ENCODE measurements around the gene SYNGR2.
"Not testable (repeated sequence)": the region's sequence is repeated elsewhere in the genome, so short reads cannot be mapped to it uniquely, and the experiment has no call there.

SYNGR2 gene

GRCh38 chr17:78170692-78171590 is 2.6 kb downstream of the SYNGR2 start:
- H3K4me1 ChIP-seq (ENCODE audit: insufficient read depth, low read length), result peaks cover 10% of the 10 kb centered on the region; the same call in 1 of the 2 replicates
- no peak overlapping the region for H3K9ac ChIP-seq (ENCODE audit: low read depth, low read length)
- H3K4me3 ChIP-seq (ENCODE audit: low read length), result no peak overlapping the region
- H3K27ac ChIP-seq (ENCODE audit: low read depth, low read length), result no peak overlapping the region
- no peaks in the 10 kb centered on the region for H3K9me3 ChIP-seq (ENCODE audit: insufficient read depth, low read depth, low read length)
- peaks cover 28% of the 10 kb centered on the region for H3K36me3 ChIP-seq (ENCODE audit: insufficient read depth, low read length)
- 90% methylated on average over 31 of the region's 31 CpGs for WGBS
- no peaks in the 10 kb centered on the region for H3K27me3 ChIP-seq (ENCODE audit: insufficient read depth, low read length)

DNA sequence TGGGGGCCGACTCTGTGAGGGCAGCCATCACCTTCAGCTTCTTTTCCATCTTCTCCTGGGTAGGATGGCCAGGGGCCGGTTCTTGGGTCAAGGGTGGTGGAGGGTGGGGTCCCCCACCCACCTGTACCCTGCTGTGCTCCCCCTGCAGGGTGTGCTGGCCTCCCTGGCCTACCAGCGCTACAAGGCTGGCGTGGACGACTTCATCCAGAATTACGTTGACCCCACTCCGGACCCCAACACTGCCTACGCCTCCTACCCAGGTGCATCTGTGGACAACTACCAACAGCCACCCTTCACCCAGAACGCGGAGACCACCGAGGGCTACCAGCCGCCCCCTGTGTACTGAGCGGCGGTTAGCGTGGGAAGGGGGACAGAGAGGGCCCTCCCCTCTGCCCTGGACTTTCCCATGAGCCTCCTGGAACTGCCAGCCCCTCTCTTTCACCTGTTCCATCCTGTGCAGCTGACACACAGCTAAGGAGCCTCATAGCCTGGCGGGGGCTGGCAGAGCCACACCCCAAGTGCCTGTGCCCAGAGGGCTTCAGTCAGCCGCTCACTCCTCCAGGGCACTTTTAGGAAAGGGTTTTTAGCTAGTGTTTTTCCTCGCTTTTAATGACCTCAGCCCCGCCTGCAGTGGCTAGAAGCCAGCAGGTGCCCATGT is 3.3 kb downstream of the SYNGR2 start:
- H3K9me3 ChIP-seq (ENCODE audit: insufficient read depth, low read depth, low read length); H3K27me3 ChIP-seq (ENCODE audit: insufficient read depth, low read length); H3K4me3 ChIP-seq (ENCODE audit: low read length); H3K27ac ChIP-seq (ENCODE audit: low read depth, low read length); H3K9ac ChIP-seq (ENCODE audit: low read depth, low read length): not testable (repeated sequence)
- WGBS, result 86% methylated on average over 17 of the region's 19 CpGs
- H3K4me1 ChIP-seq (ENCODE audit: insufficient read depth, low read length), result peaks cover 10% of the 10 kb centered on the region; the same call in 1 of the 2 replicates
- peaks cover 33% of the 10 kb centered on the region for H3K36me3 ChIP-seq (ENCODE audit: insufficient read depth, low read length)

GRCh38 chr17:78172249-78173051 is 4.1 kb downstream of the SYNGR2 start:
- no peaks in the 10 kb centered on the region for H3K9me3 ChIP-seq (ENCODE audit: insufficient read depth, low read depth, low read length)
- H3K9ac ChIP-seq (ENCODE audit: low read depth, low read length), result no peak overlapping the region
- no peaks in the 10 kb centered on the region for H3K27me3 ChIP-seq (ENCODE audit: insufficient read depth, low read length)
- WGBS, result 58% methylated on average over 19 of the region's 19 CpGs
- peaks cover 10% of the 10 kb centered on the region; the same call in 1 of the 2 replicates for H3K4me1 ChIP-seq (ENCODE audit: insufficient read depth, low read length)
- H3K4me3 ChIP-seq (ENCODE audit: low read length), result no peak overlapping the region
- H3K27ac ChIP-seq (ENCODE audit: low read depth, low read length), result peak overlapping the region; percentile 30; the same call in 1 of the 2 replicates
- H3K36me3 ChIP-seq (ENCODE audit: insufficient read depth, low read length), result peaks cover 33% of the 10 kb centered on the region

- Histone ChIP-seq H3K36me3 (ENCODE audit: insufficient read depth, low read length) (peaks cover 37% of the 10 kb centered on the region), H3K4me3 (ENCODE audit: low read length) (no peak overlapping the region), H3K27me3 (ENCODE audit: insufficient read depth, low read length) (no peaks in the 10 kb centered on the region), H3K27ac (ENCODE audit: low read depth, low read length) (peak overlapping the region; percentile 30; the same call in 1 of the 2 replicates), H3K9me3 (ENCODE audit: insufficient read depth, low read depth, low read length) (no peaks in the 10 kb centered on the region), H3K4me1 (ENCODE audit: insufficient read depth, low read length) (peaks cover 10% of the 10 kb centered on the region; the same call in 1 of the 2 replicates), H3K9ac (ENCODE audit: low read depth, low read length) (no peak overlapping the region)
- WGBS, result 89% methylated on average over 11 of the region's 11 CpGs
These were observed 4.8 kb downstream of the SYNGR2 start for GRCh38 chr17:78173097-78173715.

DNA sequence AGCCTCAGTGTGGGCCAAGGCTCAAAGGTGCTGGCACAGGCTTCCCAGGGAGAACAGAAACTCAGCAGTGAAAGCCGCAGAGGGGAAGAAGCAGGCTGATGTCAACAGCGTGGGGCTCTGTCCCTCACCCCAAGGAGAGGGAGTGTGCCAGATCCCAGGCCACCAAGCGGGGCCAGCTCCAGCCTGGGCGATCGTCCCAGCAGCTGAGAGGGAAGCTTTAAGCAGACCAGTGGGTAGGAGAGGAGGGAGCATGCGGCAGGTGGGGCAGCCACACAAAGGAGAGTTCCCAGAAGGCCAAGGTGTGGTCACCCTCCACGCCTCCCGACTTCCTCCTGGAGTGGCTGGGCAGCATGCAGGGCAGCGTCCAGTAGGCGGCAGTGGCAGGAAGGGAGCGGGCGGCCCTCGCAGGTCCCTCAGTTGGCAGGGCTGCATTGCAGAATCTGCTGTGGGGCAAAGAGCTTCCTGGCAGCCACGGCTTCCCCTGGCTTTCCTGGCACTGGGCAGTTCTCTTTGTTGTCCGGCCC is 6.0 kb downstream of the SYNGR2 start:
- H3K27ac ChIP-seq (ENCODE audit: low read depth, low read length), result no peak overlapping the region; the same call in 1 of the 2 replicates
- WGBS, result 94% methylated on average over 15 of the region's 15 CpGs
- H3K9ac ChIP-seq (ENCODE audit: low read depth, low read length), result no peak overlapping the region
- H3K4me1 ChIP-seq (ENCODE audit: insufficient read depth, low read length), result peaks cover 10% of the 10 kb centered on the region; the same call in 1 of the 2 replicates
- peaks cover 49% of the 10 kb centered on the region for H3K36me3 ChIP-seq (ENCODE audit: insufficient read depth, low read length)
- H3K4me3 ChIP-seq (ENCODE audit: low read length), result no peak overlapping the region
- H3K9me3 ChIP-seq (ENCODE audit: insufficient read depth, low read depth, low read length), result no peaks in the 10 kb centered on the region
- no peaks in the 10 kb centered on the region for H3K27me3 ChIP-seq (ENCODE audit: insufficient read depth, low read length)

DNA sequence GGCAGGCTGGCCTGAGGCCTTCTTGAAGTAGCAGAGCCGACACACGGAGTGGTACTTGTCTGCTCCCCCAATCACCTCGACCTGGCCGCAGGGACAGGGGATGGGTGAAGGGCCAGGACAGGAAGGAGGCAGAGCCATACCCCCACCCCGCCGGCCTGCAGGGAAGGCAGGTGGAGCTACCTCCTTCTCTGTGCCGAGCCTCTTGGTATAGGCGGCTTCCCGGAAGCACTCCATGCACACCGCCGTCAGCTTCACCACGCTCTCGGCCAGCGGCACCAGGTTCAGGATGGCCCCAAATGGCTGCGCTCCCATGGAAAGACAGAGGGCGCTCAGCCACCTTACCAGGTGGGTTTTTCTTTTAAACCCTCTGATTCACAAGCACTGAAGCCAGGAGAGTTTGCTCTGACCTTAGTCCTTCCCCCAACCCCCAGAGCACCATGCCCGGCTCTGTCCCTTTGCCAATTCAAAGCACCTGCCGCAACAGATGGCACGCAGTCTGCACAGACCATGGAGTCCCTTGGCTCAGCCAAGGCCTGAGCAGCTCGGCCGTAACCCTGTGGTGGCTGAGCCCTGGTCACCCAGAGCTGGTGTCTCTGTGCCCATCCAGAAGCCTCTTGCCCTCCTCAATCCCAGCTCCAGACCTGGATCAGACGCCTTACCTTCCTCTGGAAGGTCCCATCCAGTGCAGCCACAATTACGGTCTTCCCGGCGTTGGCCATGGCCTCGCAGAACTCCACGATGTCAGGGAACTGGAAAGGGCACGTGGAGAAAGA is 6.7 kb downstream of the SYNGR2 start:
- Histone ChIP-seq H3K27ac (ENCODE audit: low read depth, low read length) (no peak overlapping the region; the same call in 1 of the 2 replicates), H3K9ac (ENCODE audit: low read depth, low read length) (no peak overlapping the region), H3K4me3 (ENCODE audit: low read length) (no peak overlapping the region), H3K9me3 (ENCODE audit: insufficient read depth, low read depth, low read length) (no peaks in the 10 kb centered on the region), H3K27me3 (ENCODE audit: insufficient read depth, low read length) (no peaks in the 10 kb centered on the region), H3K36me3 (ENCODE audit: insufficient read depth, low read length) (peaks cover 55% of the 10 kb centered on the region), H3K4me1 (ENCODE audit: insufficient read depth, low read length) (peaks cover 10% of the 10 kb centered on the region; the same call in 1 of the 2 replicates)
- 91% methylated on average over 28 of the region's 28 CpGs for WGBS

DNA sequence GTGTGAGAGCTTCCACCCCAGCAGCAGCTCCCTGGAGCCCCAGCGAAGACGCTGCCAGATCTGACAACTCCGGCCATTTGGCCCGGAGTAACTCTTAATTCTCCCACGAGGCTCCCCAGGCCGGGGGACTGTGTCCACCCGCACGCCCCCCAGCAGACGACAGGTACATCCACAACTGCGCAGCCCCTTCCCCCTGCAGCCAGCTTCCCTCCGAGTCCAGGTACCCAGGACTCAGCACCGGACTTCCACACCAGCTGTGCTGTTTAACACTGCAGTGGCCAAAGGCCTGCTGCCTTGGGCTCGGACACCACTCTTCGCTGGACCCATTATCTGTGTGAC is 7.2 kb downstream of the SYNGR2 start:
- Histone ChIP-seq H3K9me3 (ENCODE audit: insufficient read depth, low read depth, low read length) (no peaks in the 10 kb centered on the region), H3K4me3 (ENCODE audit: low read length) (no peak overlapping the region), H3K4me1 (ENCODE audit: insufficient read depth, low read length) (peaks cover 10% of the 10 kb centered on the region; the same call in 1 of the 2 replicates), H3K27ac (ENCODE audit: low read depth, low read length) (no peak overlapping the region), H3K27me3 (ENCODE audit: insufficient read depth, low read length) (no peaks in the 10 kb centered on the region), H3K36me3 (ENCODE audit: insufficient read depth, low read length) (peaks cover 61% of the 10 kb centered on the region), H3K9ac (ENCODE audit: low read depth, low read length) (no peak overlapping the region)
- WGBS, result 92% methylated on average over 14 of the region's 14 CpGs

DNA sequence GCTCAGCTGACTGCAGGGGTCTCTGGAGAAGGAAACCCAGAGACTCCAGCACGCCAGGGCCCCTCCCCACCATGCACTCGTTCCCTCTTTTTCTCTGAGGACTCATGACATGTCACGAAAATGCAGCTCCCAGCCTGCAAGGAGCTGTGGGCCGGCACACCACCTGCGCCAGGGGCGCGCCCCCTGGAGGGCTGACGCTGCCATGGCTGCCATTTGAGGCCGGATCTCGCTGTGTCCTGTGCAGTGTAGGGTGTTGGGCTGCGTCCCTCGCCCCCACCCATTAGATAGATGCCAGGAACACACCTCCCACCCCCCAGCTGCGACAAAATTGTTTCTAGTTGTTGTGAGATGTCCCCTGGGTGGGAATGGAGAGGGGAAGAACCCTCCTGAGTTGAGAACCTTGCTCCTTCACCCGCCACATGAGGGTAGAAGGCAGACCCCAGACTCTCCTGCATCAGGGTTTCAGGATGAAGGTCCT is 8.2 kb downstream of the SYNGR2 start:
- Histone ChIP-seq H3K36me3 (ENCODE audit: insufficient read depth, low read length) (peaks cover 70% of the 10 kb centered on the region), H3K9me3 (ENCODE audit: insufficient read depth, low read depth, low read length) (no peaks in the 10 kb centered on the region), H3K27ac (ENCODE audit: low read depth, low read length) (peak overlapping the region; percentile 26; the same call in 1 of the 2 replicates), H3K4me1 (ENCODE audit: insufficient read depth, low read length) (peaks cover 10% of the 10 kb centered on the region; the same call in 1 of the 2 replicates), H3K9ac (ENCODE audit: low read depth, low read length) (no peak overlapping the region), H3K4me3 (ENCODE audit: low read length) (no peak overlapping the region), H3K27me3 (ENCODE audit: insufficient read depth, low read length) (no peaks in the 10 kb centered on the region)
- 37% methylated on average over 11 of the region's 14 CpGs for WGBS

DNA sequence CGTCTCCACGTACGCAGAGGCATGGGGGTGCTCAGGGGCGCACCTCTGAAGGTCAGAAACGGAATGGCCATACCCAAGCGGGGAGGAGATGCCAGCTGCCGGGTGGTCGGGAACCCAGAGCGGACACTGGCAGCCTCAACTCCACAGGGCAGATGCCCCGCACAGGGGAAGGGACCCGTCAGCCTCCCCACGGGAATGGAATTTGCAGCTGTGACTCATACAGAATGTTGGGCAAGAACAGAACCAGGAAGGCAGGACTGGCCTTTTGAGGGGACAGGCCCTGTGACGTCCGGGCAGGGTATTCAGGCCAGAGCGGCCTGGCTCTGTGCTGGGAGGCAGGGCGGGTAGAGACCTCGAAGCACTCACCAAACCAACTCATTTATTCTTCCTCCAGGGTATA is 11.0 kb downstream of the SYNGR2 start:
- WGBS, result 96% methylated on average over 17 of the region's 17 CpGs
- no peak overlapping the region for H3K9ac ChIP-seq (ENCODE audit: low read depth, low read length)
- peaks cover 83% of the 10 kb centered on the region for H3K36me3 ChIP-seq (ENCODE audit: insufficient read depth, low read length)
- no peaks in the 10 kb centered on the region; the same call in 1 of the 2 replicates for H3K4me1 ChIP-seq (ENCODE audit: insufficient read depth, low read length)
- H3K27ac ChIP-seq (ENCODE audit: low read depth, low read length), result no peak overlapping the region
- no peak overlapping the region for H3K4me3 ChIP-seq (ENCODE audit: low read length)
- no peaks in the 10 kb centered on the region for H3K9me3 ChIP-seq (ENCODE audit: insufficient read depth, low read depth, low read length)
- no peaks in the 10 kb centered on the region for H3K27me3 ChIP-seq (ENCODE audit: insufficient read depth, low read length)

- no peaks in the 10 kb centered on the region for H3K9me3 ChIP-seq (ENCODE audit: insufficient read depth, low read depth, low read length)
- no peaks in the 10 kb centered on the region for H3K27me3 ChIP-seq (ENCODE audit: insufficient read depth, low read length)
- H3K4me3 ChIP-seq (ENCODE audit: low read length), result no peak overlapping the region
- no peak overlapping the region for H3K27ac ChIP-seq (ENCODE audit: low read depth, low read length)
- peaks cover 85% of the 10 kb centered on the region for H3K36me3 ChIP-seq (ENCODE audit: insufficient read depth, low read length)
- H3K9ac ChIP-seq (ENCODE audit: low read depth, low read length), result no peak overlapping the region
- no peaks in the 10 kb centered on the region; the same call in 1 of the 2 replicates for H3K4me1 ChIP-seq (ENCODE audit: insufficient read depth, low read length)
- 97% methylated on average over 14 of the region's 14 CpGs for WGBS
These were observed 11.7 kb downstream of the SYNGR2 start for GRCh38 chr17:78180083-78180482.

Measured in HUES64 (cell line).